Measurements from ENCODE around the gene COBL. TPM values are rescaled to one million over a fixed set of nuclear protein-coding genes. Genes with fewer than 3 reads are reported as not detected.

Gene COBL
- total and polyA plus RNA-seq, 10 of the 15 experiments (the other 5 are each of a cell fraction or from before 2014, with no cell fraction given), result 0.21 TPM; not detected in 9

GRCh38 chr7:51007551-51008505 lies 308.8 kb downstream of the COBL start (continued):
- TF ChIP-seq ZNF592 (IDR thresholded peaks at IDR 0.05) (no peak), SIX5 (IDR thresholded peaks at IDR 0.05; ENCODE audit: low read depth, low read length, severe bottlenecking) (no peak), CEBPB (IDR thresholded peaks at IDR 0.05; ENCODE audit: borderline replicate concordance in 1 of 2, low read depth in 2 of 2, low read length in 2 of 2) (no peak), YBX1 (IDR thresholded peaks at IDR 0.05) (no peak), NFYA (IDR thresholded peaks at IDR 0.05; ENCODE audit: borderline replicate concordance, low read depth, low read length) (no peak), MTA2 (IDR thresholded peaks at IDR 0.05; ENCODE audit: low read depth) (no peak), HDAC2 (IDR thresholded peaks at IDR 0.05) (no peak)

Data from GM12878 (cell line).